HepG2 (cell line): Measurements from ENCODE around the gene PELI3. TPM values are rescaled to one million over a fixed set of nuclear protein-coding genes. Genes with fewer than 3 reads are reported as not detected.
A peak's percentile ranks its signal among the peaks of the same experiment; 100 is the strongest.

ENCODE experiments used
- CBFB ChIP-seq: sonication (generic); formaldehyde crosslinking; IDR thresholded peaks from 2 replicates; pipeline ENCODE4 v1.4.0; 2020; ENCODE audit warnings: missing genetic modification reagents
- JARID2 ChIP-seq: sonication (generic); formaldehyde crosslinking; IDR thresholded peaks from 2 replicates; pipeline ENCODE4 v1.8.1; 2023; ENCODE audit warnings: missing genetic modification reagents, inconsistent platforms; ENCODE audit not compliant: insufficient replicate concordance
- KLF16 ChIP-seq, 2 experiments: sonication (generic) in 1 of 2; formaldehyde crosslinking in 1 of 2; IDR thresholded peaks; 2 replicates each; pipeline versions ENCODE4 v1.6.1 to v1.8.0; 2016 to 2023; ENCODE audit warnings: missing genetic modification reagents in 2 of 2, missing compliant biosample characterization in 1 of 2
- LCORL ChIP-seq, 2 experiments: fragments of 450-650 bp in 1 of 2; sonication (generic) in 1 of 2; formaldehyde crosslinking in 1 of 2; IDR thresholded peaks; 2 replicates each; pipeline versions ENCODE4 v1.5.0 to v1.6.1; 2017 to 2020; ENCODE audit warnings: antibody characterized with exemption in 1 of 2, missing genetic modification reagents in 1 of 2
- RCOR2 ChIP-seq: IDR thresholded peaks from 2 replicates; pipeline ENCODE4 v1.6.1; 2016; ENCODE audit warnings: missing biosample characterization, missing genetic modification reagents
- TAF15 ChIP-seq: fragments of 200-400 bp; formaldehyde crosslinking; IDR thresholded peaks from one replicate; pipeline ENCODE4 v1.6.1; 2018; ENCODE audit warnings: mild to moderate bottlenecking, low read depth, low read length; ENCODE audit not compliant: poor library complexity, severe bottlenecking
- ZBTB10 ChIP-seq: sonication (generic); formaldehyde crosslinking; IDR thresholded peaks from 2 replicates; pipeline ENCODE4 v1.4.0; 2020; ENCODE audit warnings: missing genetic modification reagents, borderline replicate concordance
- ZNF282 ChIP-seq: fragments of 450-650 bp; IDR thresholded peaks from 2 replicates; pipeline ENCODE4 v1.6.1; 2018; ENCODE audit not compliant: partially characterized antibody
- ZNF335 ChIP-seq: sonication (generic); formaldehyde crosslinking; IDR thresholded peaks from 2 replicates; pipeline ENCODE4 v1.4.0; 2020; ENCODE audit warnings: missing genetic modification reagents
- ZNF552 ChIP-seq: sonication (generic); formaldehyde crosslinking; IDR thresholded peaks from 2 replicates; pipeline ENCODE4 v1.9.0; 2022; ENCODE audit warnings: missing genetic modification reagents, mild to moderate bottlenecking, borderline replicate concordance
- ZNF878 ChIP-seq: sonication (generic); formaldehyde crosslinking; IDR thresholded peaks from 2 replicates; pipeline ENCODE4 v1.8.1; 2023; ENCODE audit warnings: mild to moderate bottlenecking, missing genetic modification reagents, moderate library complexity
- polyA plus RNA-seq, 8 experiments: library from polyadenylated mRNA; depleted of rRNA in 3 of 8; stranded (reverse) in 7 of 8; unstranded in 1 of 8; fragments of >200 nt; fragmentation: Illumina TruSeq in 4 of 8; extraction: Trizol in 4 of 8; gene quantifications; 2 replicates each; pipeline versions ENCODE4 v1.2.1 to v1.2.3, GENCODE V29; 2011 to 2016; ENCODE audit warnings: low read depth in 4 of 8, missing spikeins in 1 of 8, mixed read lengths in 1 of 8; ENCODE audit not compliant: insufficient read depth in 1 of 8
- total RNA-seq, 5 experiments: library from RNA; depleted of rRNA; stranded (reverse); fragments of >200 nt; fragmentation: Illumina TruSeq; extraction: Trizol; gene quantifications; 2 replicates each; pipeline ENCODE4 v1.2.3, GENCODE V29; 2016; ENCODE audit warnings: low read depth in 1 of 5
- TF ChIP-seq, protein P1 (sequence below): sonication (generic); formaldehyde crosslinking; IDR thresholded peaks from 2 replicates; pipeline ENCODE4 v1.4.0; 2020; ENCODE audit warnings: missing genetic modification reagents
- TF ChIP-seq, protein P2 (sequence below): sonication (generic); formaldehyde crosslinking; IDR thresholded peaks from 2 replicates; pipeline ENCODE4 v1.4.0; 2020; ENCODE audit warnings: mild to moderate bottlenecking, missing genetic modification reagents
- TF ChIP-seq, protein P3 (sequence below): sonication (generic); formaldehyde crosslinking; IDR thresholded peaks from 2 replicates; pipeline ENCODE4 v1.4.0; 2020; ENCODE audit warnings: missing genetic modification reagents
- TF ChIP-seq, protein P4 (sequence below): sonication (generic); formaldehyde crosslinking; IDR thresholded peaks from 2 replicates; pipeline ENCODE4 v1.8.0; 2022; ENCODE audit warnings: low read depth, missing genetic modification reagents

PELI3 gene
- total and polyA plus RNA-seq, 2 of the 13 experiments (the other 11 are each of a cell fraction or from before 2014, with no cell fraction given): 2.0 to 4.0 TPM

- peak; percentile 75; the same call in 1 of the 2 replicates for TF ChIP-seq RCOR2 (CRISPR knock-in tag)
- peak; percentile 67; the same call in 1 of the 2 replicates for TF ChIP-seq CBFB (CRISPR knock-in tag)
- TF ChIP-seq, protein P1, sequence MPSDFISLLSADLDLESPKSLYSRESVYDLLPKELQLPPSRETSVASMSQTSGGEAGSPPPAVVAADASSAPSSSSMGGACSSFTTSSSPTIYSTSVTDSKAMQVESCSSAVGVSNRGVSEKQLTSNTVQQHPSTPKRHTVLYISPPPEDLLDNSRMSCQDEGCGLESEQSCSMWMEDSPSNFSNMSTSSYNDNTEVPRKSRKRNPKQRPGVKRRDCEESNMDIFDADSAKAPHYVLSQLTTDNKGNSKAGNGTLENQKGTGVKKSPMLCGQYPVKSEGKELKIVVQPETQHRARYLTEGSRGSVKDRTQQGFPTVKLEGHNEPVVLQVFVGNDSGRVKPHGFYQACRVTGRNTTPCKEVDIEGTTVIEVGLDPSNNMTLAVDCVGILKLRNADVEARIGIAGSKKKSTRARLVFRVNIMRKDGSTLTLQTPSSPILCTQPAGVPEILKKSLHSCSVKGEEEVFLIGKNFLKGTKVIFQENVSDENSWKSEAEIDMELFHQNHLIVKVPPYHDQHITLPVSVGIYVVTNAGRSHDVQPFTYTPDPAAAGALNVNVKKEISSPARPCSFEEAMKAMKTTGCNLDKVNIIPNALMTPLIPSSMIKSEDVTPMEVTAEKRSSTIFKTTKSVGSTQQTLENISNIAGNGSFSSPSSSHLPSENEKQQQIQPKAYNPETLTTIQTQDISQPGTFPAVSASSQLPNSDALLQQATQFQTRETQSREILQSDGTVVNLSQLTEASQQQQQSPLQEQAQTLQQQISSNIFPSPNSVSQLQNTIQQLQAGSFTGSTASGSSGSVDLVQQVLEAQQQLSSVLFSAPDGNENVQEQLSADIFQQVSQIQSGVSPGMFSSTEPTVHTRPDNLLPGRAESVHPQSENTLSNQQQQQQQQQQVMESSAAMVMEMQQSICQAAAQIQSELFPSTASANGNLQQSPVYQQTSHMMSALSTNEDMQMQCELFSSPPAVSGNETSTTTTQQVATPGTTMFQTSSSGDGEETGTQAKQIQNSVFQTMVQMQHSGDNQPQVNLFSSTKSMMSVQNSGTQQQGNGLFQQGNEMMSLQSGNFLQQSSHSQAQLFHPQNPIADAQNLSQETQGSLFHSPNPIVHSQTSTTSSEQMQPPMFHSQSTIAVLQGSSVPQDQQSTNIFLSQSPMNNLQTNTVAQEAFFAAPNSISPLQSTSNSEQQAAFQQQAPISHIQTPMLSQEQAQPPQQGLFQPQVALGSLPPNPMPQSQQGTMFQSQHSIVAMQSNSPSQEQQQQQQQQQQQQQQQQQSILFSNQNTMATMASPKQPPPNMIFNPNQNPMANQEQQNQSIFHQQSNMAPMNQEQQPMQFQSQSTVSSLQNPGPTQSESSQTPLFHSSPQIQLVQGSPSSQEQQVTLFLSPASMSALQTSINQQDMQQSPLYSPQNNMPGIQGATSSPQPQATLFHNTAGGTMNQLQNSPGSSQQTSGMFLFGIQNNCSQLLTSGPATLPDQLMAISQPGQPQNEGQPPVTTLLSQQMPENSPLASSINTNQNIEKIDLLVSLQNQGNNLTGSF (CRISPR knock-in tag): no peak
- TF ChIP-seq TAF15: no peak
- peak; percentile 74 for TF ChIP-seq ZNF878 (CRISPR knock-in tag)
- TF ChIP-seq ZNF335: no peak; the same call in none of the 2 replicates
- no peak for TF ChIP-seq ZNF282
- 0 out of 2 replicates have a peak, but pooled peaks have one; percentile 18 for TF ChIP-seq ZNF552 (CRISPR knock-in tag)
- TF ChIP-seq, protein P2, sequence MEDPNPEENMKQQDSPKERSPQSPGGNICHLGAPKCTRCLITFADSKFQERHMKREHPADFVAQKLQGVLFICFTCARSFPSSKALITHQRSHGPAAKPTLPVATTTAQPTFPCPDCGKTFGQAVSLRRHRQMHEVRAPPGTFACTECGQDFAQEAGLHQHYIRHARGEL (CRISPR knock-in tag): no peak
- TF ChIP-seq, protein P3, sequence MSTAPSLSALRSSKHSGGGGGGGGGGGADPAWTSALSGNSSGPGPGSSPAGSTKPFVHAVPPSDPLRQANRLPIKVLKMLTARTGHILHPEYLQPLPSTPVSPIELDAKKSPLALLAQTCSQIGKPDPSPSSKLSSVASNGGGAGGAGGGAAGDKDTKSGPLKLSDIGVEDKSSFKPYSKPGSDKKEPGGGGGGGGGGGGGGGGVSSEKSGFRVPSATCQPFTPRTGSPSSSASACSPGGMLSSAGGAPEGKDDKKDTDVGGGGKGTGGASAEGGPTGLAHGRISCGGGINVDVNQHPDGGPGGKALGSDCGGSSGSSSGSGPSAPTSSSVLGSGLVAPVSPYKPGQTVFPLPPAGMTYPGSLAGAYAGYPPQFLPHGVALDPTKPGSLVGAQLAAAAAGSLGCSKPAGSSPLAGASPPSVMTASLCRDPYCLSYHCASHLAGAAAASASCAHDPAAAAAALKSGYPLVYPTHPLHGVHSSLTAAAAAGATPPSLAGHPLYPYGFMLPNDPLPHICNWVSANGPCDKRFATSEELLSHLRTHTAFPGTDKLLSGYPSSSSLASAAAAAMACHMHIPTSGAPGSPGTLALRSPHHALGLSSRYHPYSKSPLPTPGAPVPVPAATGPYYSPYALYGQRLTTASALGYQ: 0 out of 2 replicates have a peak, but pooled peaks have one; percentile 28
- peak; percentile 76; the same call in 1 of the 2 replicates for TF ChIP-seq ZBTB10
- peak in 1 of 2 experiments; percentile 92; a peak in 2 of 4 replicates for TF ChIP-seq KLF16 (CRISPR knock-in tag; IDR thresholded peaks at IDR 0.05)
- peak; percentile 48; the same call in 1 of the 2 replicates for TF ChIP-seq LCORL (IDR thresholded peaks at IDR 0.05)
- peak; percentile 61; the same call in 1 of the 2 replicates for TF ChIP-seq LCORL (CRISPR knock-in tag; IDR thresholded peaks at IDR 0.05)
- TF ChIP-seq JARID2: peak; percentile 52
- TF ChIP-seq, protein P4, sequence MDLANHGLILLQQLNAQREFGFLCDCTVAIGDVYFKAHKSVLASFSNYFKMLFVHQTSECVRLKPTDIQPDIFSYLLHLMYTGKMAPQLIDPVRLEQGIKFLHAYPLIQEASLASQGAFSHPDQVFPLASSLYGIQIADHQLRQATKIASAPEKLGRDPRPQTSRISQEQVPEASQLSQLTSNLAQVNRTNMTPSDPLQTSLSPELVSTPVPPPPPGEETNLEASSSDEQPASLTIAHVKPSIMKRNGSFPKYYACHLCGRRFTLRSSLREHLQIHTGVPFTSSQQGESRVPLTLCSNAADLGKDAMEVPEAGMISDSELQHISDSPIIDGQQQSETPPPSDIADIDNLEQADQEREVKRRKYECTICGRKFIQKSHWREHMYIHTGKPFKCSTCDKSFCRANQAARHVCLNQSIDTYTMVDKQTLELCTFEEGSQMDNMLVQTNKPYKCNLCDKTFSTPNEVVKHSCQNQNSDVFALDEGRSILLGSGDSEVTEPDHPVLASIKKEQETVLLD: peak; percentile 53
These were observed 13.6 kb downstream of the PELI3 start, which contains the start of gene DPP3 (continued) for GRCh38 chr11:66480117-66480938.
